ENCODE data around the gene WDFY4. TPM values are rescaled to one million over a fixed set of nuclear protein-coding genes. Genes with fewer than 3 reads are reported as not detected.

The WDFY4 gene
- total RNA-seq, 1 experiment from 2014 or later, result not detected

DNA sequence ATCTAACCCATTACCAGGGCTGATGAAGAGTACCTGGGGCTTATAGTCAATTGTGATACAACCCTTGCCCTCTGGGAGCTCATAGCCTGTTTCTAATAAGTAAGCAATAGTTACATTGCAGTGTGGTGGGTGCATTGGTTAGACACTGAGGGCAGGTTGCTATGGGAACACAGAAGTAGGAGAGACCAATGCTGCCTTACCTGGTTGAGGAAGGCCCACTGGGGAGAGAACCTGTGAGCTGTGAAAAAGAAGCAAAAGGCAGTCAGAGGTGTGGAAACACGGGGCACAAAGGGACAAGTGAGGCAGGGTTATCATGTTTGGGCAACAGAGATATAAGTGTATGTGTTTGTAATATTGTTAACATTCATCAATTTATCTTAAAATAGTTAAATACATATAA lies 51.9 kb downstream of the WDFY4 start:
- Histone ChIP-seq H3K27me3 (ENCODE audit: insufficient read depth, low read length) (no peaks in the 10 kb centered on the region), H2AFZ (ENCODE audit: low read length) (no peak overlapping the region), H2BK12ac (ENCODE audit: insufficient read length, low read depth, low read length) (no peak overlapping the region), H3K9me3 (ENCODE audit: control insufficient read depth, low read depth, low read length) (no peaks in the 10 kb centered on the region), H3K14ac (ENCODE audit: insufficient read depth, low read length) (no peak overlapping the region), H3K4me1 (ENCODE audit: insufficient read depth, low read length) (0 out of 2 replicates have a peak, but pooled peaks cover 6% of the 10 kb centered on the region), H3T11ph (ENCODE audit: low read length) (no peak overlapping the region), H4K91ac (ENCODE audit: insufficient read length, low read depth, low read length) (no peak overlapping the region), H2BK15ac (ENCODE audit: low read depth, low read length) (no peak overlapping the region), H2AK5ac (ENCODE audit: insufficient read length, low read length) (no peak overlapping the region), H3K18ac (ENCODE audit: insufficient read length, low read depth, low read length) (no peak overlapping the region), H3K56ac (ENCODE audit: insufficient read length, low read depth, low read length) (no peak overlapping the region), H2BK120ac (ENCODE audit: low read depth, low read length, poor library complexity, severe bottlenecking) (no peak overlapping the region), H4K5ac (ENCODE audit: insufficient read length, low read depth, low read length) (no peak overlapping the region), H4K20me1 (ENCODE audit: control insufficient read depth, insufficient read depth, insufficient read length) (no peaks in the 10 kb centered on the region), H3K23ac (ENCODE audit: insufficient read length, low read depth, low read length) (no peak overlapping the region), H3K4ac (ENCODE audit: low read depth, low read length) (no peak overlapping the region), H3K27ac (ENCODE audit: insufficient read length, low read depth, low read length) (no peak overlapping the region), H3K79me2 (ENCODE audit: insufficient read depth, low read length) (no peaks in the 10 kb centered on the region), H3K23me2 (ENCODE audit: insufficient read length, low read depth, low read length, poor library complexity, severe bottlenecking) (no peaks in the 10 kb centered on the region), H3K4me2 (ENCODE audit: insufficient read depth, insufficient read length, low read length) (no peak overlapping the region), H2BK5ac (ENCODE audit: insufficient read length, low read length) (no peak overlapping the region), H3K9ac (ENCODE audit: extremely low read depth, insufficient read length, low read length) (no peak overlapping the region), H2BK20ac (ENCODE audit: low read depth, low read length, poor library complexity, severe bottlenecking) (no peak overlapping the region), H4K8ac (replicated peaks; ENCODE audit: insufficient read length, low read depth, low read length) (no peak overlapping the region), H3K79me1 (ENCODE audit: insufficient read depth, low read depth, low read length, poor library complexity, severe bottlenecking) (no peaks in the 10 kb centered on the region)
- DNase-seq, result no peak
- peaks cover 23 to 24% of the 10 kb centered on the region in 2 experiments for H3K4me1 Mint-ChIP-seq
- TF ChIP-seq, protein P1, sequence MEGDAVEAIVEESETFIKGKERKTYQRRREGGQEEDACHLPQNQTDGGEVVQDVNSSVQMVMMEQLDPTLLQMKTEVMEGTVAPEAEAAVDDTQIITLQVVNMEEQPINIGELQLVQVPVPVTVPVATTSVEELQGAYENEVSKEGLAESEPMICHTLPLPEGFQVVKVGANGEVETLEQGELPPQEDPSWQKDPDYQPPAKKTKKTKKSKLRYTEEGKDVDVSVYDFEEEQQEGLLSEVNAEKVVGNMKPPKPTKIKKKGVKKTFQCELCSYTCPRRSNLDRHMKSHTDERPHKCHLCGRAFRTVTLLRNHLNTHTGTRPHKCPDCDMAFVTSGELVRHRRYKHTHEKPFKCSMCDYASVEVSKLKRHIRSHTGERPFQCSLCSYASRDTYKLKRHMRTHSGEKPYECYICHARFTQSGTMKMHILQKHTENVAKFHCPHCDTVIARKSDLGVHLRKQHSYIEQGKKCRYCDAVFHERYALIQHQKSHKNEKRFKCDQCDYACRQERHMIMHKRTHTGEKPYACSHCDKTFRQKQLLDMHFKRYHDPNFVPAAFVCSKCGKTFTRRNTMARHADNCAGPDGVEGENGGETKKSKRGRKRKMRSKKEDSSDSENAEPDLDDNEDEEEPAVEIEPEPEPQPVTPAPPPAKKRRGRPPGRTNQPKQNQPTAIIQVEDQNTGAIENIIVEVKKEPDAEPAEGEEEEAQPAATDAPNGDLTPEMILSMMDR (conservative IDR thresholded peaks at IDR 0.05), result no peak
- H3K27ac Mint-ChIP-seq, result no peak overlapping the region
- WGBS (ENCODE audit: extremely low coverage, insufficient read length, low lambda C conversion rate), result no CpG with 5 or more reads among the region's 1 CpG
- no peaks in the 10 kb centered on the region; the same call in none of the 2 replicates for H3K27me3 Mint-ChIP-seq (ENCODE audit: low read depth)
- no peaks in the 10 kb centered on the region; a peak in 1 of 7 replicates for H3K36me3 Mint-ChIP-seq (ENCODE audit: insufficient read depth in 1 of 3, low read depth in 3 of 3)
- no peaks in the 10 kb centered on the region; a peak in 1 of 5 replicates for H3K9me3 Mint-ChIP-seq
- H3K4me3 Mint-ChIP-seq, result no peak overlapping the region

All from H9 (cell line).